ENCODE measurements around the gene ADH1B. TPM values are rescaled to one million over a fixed set of nuclear protein-coding genes. Genes with fewer than 3 reads are reported as not detected.

ADH1B gene
- polyA plus RNA-seq, 2 of the 4 experiments (the other 2 are of a cell fraction) = not detected

- H3K4me3 ChIP-seq = no peak overlapping the region
- H3K27ac ChIP-seq = no peak overlapping the region
- no peak overlapping the region for H3K4me2 ChIP-seq
- CTCF ChIA-PET = no interaction called here
- POLR2A ChIA-PET = no interaction called here
- no peaks in the 10 kb centered on the region for H3K4me1 ChIP-seq
- TF ChIP-seq CBX8 (IDR thresholded peaks at IDR 0.05) = no peak
- TF ChIP-seq SREBF2 (IDR thresholded peaks at IDR 0.05) = no peak
- no peak for TF ChIP-seq ESRRA (IDR thresholded peaks at IDR 0.05; ENCODE audit: borderline replicate concordance, low read length)
- TF ChIP-seq KDM1A (IDR thresholded peaks at IDR 0.05; ENCODE audit: low read depth) = no peak
- no peak for TF ChIP-seq FOXS1 (CRISPR knock-in tag; IDR thresholded peaks at IDR 0.05)
- TF ChIP-seq ELK1 (IDR thresholded peaks at IDR 0.05; ENCODE audit: low read depth, low read length) = no peak
- TF ChIP-seq FOSB (CRISPR knock-in tag; IDR thresholded peaks at IDR 0.05) = no peak
- no peak for TF ChIP-seq JUN (IDR thresholded peaks at IDR 0.05)
- no peak for TF ChIP-seq EP300 (IDR thresholded peaks at IDR 0.05)
- no peak for TF ChIP-seq JUNB (IDR thresholded peaks at IDR 0.05)
- TF ChIP-seq MAZ (IDR thresholded peaks at IDR 0.05; ENCODE audit: borderline replicate concordance, low read depth, low read length) = no peak
- TF ChIP-seq EHMT2 (IDR thresholded peaks at IDR 0.05; ENCODE audit: low read depth) = no peak
- TF ChIP-seq ZFP36 (IDR thresholded peaks at IDR 0.05; ENCODE audit: borderline replicate concordance, partially characterized antibody) = no peak
- WGBS (ENCODE audit: missing lambda C conversion rate) = 42% methylated on average over 2 of the region's 2 CpGs
- FAIRE-seq (no peak), ATAC-seq (no peak), DNase-seq (ENCODE audit: low read depth in 1 of 2, low spot score in 1 of 2) (no peak)
- no peaks in the 10 kb centered on the region for H3K9me3 ChIP-seq
Observed at GRCh38 chr4:99276417-99276816, 44.8 kb downstream of the ADH1B start.

- TF ChIP-seq TP53 (CRISPR knock-in tag; IDR thresholded peaks at IDR 0.05) (no peak), CHD4 (IDR thresholded peaks at IDR 0.05; ENCODE audit: borderline replicate concordance) (no peak), ZFP36 (IDR thresholded peaks at IDR 0.05; ENCODE audit: borderline replicate concordance, partially characterized antibody) (no peak), RCOR1 (IDR thresholded peaks at IDR 0.05; ENCODE audit: low read depth, low read length) (no peak), RNF2 (IDR thresholded peaks at IDR 0.05; ENCODE audit: borderline replicate concordance, low read depth) (no peak), POLR2A (IDR thresholded peaks at IDR 0.05; ENCODE audit: low read length) (no peak), FOXS1 (CRISPR knock-in tag; IDR thresholded peaks at IDR 0.05) (no peak), REST (IDR thresholded peaks at IDR 0.05) (no peak), JUNB (IDR thresholded peaks at IDR 0.05) (no peak), FOSL2 (IDR thresholded peaks at IDR 0.05) (no peak), FOSL2 (CRISPR knock-in tag; IDR thresholded peaks at IDR 0.05) (no peak), TFCP2L1 (CRISPR knock-in tag; IDR thresholded peaks at IDR 0.05) (no peak)
- no peak overlapping the region for H3K27ac ChIP-seq
- whole genome bisulfite sequencing (ENCODE audit: missing lambda C conversion rate) = 62% methylated on average over 3 of the region's 3 CpGs
- no peak overlapping the region for H3K4me2 ChIP-seq
- POLR2A ChIA-PET = no interaction called here
- H3K4me1 ChIP-seq = no peaks in the 10 kb centered on the region
- no peak for FAIRE-seq
- no peaks in the 10 kb centered on the region for H3K9me3 ChIP-seq
- CTCF ChIA-PET = no interaction called here
- no peak for ATAC-seq
- no peak overlapping the region for H3K4me3 ChIP-seq
- DNase-seq (ENCODE audit: low read depth in 1 of 2, low spot score in 1 of 2) = no peak
Observed at GRCh38 chr4:99275885-99276284, 45.3 kb downstream of the ADH1B start.

GRCh38 chr4:99275050-99275449, 46.2 kb downstream of the ADH1B start:
- no peak for TF ChIP-seq SREBF2 (IDR thresholded peaks at IDR 0.05)
- no peak for TF ChIP-seq ELK1 (IDR thresholded peaks at IDR 0.05; ENCODE audit: low read depth, low read length)
- TF ChIP-seq HOXA7 (CRISPR knock-in tag; IDR thresholded peaks at IDR 0.05) = no peak
- TF ChIP-seq GATA3 (IDR thresholded peaks at IDR 0.05; ENCODE audit: borderline replicate concordance) = no peak
- TF ChIP-seq CHD4 (IDR thresholded peaks at IDR 0.05; ENCODE audit: borderline replicate concordance) = no peak
- no peak for TF ChIP-seq EHF (CRISPR knock-in tag; IDR thresholded peaks at IDR 0.05)
- no peak for TF ChIP-seq EP300 (IDR thresholded peaks at IDR 0.05)
- TF ChIP-seq FOSL2 (IDR thresholded peaks at IDR 0.05) = no peak
- no peak for TF ChIP-seq FOSL2 (CRISPR knock-in tag; IDR thresholded peaks at IDR 0.05)
- no peak for TF ChIP-seq CEBPB (IDR thresholded peaks at IDR 0.05)
- Histone ChIP-seq H3K4me3 (no peak overlapping the region), H3K4me2 (no peak overlapping the region), H3K9me3 (no peaks in the 10 kb centered on the region), H3K27ac (no peak overlapping the region), H3K4me1 (no peaks in the 10 kb centered on the region)
- CTCF ChIA-PET = no interaction called here
- FAIRE-seq = no peak
- POLR2A ChIA-PET = no interaction called here
- ATAC-seq = no peak
- DNase-seq (ENCODE audit: low read depth in 1 of 2, low spot score in 1 of 2) = no peak
- WGBS (ENCODE audit: missing lambda C conversion rate) = 46% methylated on average over 5 of the region's 5 CpGs

Measured in A549 (cell line).